ENCODE data around the gene ARFRP1. TPM values are rescaled to one million over a fixed set of nuclear protein-coding genes. Genes with fewer than 3 reads are reported as not detected.

Gene ARFRP1
- total RNA-seq, 1 donor, result 21.7 TPM

DNA sequence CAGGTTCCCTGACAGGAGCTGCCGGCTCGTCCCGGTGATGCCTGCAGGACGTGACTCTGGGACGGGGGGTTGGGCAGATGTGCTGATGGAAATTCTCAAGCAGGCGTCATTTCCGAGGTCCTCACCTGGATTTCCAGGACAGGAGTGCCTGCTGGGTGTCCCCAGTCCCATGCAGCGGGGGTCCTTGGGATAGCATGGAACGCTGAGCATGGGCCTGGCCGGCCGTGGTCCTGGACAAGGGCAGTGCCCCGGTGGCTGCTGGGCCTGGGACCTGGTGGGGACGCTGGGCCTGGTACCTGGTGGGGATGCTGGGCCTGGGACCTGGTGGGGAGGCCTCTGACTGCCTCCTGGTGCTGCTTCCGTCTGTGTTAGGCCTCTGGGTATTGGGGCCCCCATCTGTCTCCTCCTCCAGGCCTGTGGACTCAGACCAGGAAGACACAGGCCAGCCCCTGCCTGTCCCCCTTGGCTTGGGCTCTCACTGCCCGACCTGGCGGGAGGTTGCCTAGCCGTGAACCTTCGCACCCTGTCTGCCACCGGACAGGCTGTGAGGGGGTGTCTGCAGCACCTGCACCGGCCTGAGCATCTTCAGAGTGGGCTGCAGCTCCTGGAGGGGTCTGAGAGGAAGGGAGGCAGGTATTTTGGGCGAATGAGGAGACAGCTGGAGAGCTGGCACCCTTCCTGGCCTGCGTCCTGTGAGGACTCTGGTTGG lies 43.5 kb downstream of the ARFRP1 start:
- H3K36me3 ChIP-seq (ENCODE audit: insufficient read depth, low read length), result peaks cover 50% of the 10 kb centered on the region
- no peak overlapping the region for H3K4me3 ChIP-seq (ENCODE audit: insufficient read depth, low read length)
- DNase-seq (ENCODE audit: insufficient read length, low spot score, missing footprints), result no peak
- no peak overlapping the region for H3K27ac ChIP-seq (ENCODE audit: low read depth, low read length)
- no peaks in the 10 kb centered on the region for H4K20me1 ChIP-seq (ENCODE audit: insufficient read depth, low read length)
- peaks cover 45% of the 10 kb centered on the region for H3K79me2 ChIP-seq (ENCODE audit: insufficient read depth, low read length)
- no peak overlapping the region for H3K4me2 ChIP-seq (ENCODE audit: insufficient read depth, low read length)
- no peaks in the 10 kb centered on the region for H3K27me3 ChIP-seq (ENCODE audit: insufficient read depth, low read length)
- no peaks in the 10 kb centered on the region for H3K9me3 ChIP-seq (ENCODE audit: low read depth, low read length)
- no peak for TF ChIP-seq CTCF (IDR thresholded peaks at IDR 0.05; ENCODE audit: extremely low read depth, low read depth, low read length)
- H2AFZ ChIP-seq (ENCODE audit: low read length), result no peak overlapping the region
- peaks cover 3% of the 10 kb centered on the region for H3K4me1 ChIP-seq (ENCODE audit: insufficient read depth, low read length)

DNA sequence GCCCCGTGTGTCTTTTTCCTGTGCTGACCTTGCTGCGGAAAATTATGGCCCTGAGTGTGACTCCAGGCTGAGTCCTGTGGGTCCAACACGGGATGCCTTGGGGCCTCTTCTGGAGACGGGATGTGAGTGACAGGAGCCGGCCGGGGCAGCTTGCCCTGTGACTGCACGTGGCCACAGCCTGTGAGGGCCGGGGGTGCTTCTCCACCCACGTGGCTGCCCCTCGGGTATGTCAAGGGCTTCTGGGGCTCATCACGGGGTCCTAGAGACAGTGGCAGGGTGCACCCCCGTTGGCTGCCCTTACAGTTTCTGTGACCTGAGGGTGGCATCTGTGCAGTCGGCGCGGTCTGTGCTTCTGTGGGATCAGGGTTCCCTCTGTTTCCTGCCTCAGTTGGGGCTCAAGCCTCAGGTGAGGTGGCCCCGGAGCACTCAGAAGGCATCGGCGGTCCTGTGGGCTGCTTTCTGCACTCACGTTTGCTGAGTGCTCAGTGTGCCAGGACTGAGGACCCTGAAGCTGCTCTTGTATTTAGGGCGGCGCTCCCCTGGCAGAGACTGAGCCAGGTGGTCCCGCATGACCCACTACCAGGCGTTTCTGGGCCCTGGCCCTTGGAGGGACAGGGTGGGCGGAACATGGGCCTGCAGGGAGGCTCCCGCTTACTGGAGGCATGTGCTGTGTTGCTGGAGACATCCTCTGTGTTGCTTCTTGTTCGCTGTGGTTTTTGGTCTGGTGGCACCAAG lies 44.3 kb downstream of the ARFRP1 start:
- Histone ChIP-seq H2AFZ (ENCODE audit: low read length) (no peak overlapping the region), H3K36me3 (ENCODE audit: insufficient read depth, low read length) (peaks cover 49% of the 10 kb centered on the region), H3K27ac (ENCODE audit: low read depth, low read length) (no peak overlapping the region)

DNA sequence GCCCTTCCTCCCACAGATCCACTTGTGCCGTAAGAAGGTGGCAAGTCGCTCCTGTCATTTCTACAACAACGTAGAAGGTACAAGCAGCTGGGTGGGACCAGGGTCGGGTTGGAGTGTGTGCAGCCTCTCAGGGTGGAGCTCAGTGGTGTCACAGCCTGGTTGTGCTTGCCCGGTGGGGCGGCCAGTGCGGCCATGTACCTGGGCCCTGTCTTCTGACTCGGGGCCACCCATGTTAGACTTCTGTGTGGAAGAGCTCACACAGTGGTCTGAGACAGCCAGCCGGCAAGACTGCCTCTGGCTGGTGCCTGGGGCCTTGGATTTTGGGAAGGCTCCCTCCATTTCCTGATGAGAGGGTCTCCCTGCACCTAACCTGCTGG lies 45.0 kb downstream of the ARFRP1 start:
- Histone ChIP-seq H2AFZ (ENCODE audit: low read length) (no peak overlapping the region), H3K4me3 (ENCODE audit: insufficient read depth, low read length) (no peak overlapping the region), H3K79me2 (ENCODE audit: insufficient read depth, low read length) (peaks cover 49% of the 10 kb centered on the region), H3K4me2 (ENCODE audit: insufficient read depth, low read length) (no peak overlapping the region), H3K27me3 (ENCODE audit: insufficient read depth, low read length) (no peaks in the 10 kb centered on the region), H4K20me1 (ENCODE audit: insufficient read depth, low read length) (no peaks in the 10 kb centered on the region), H3K9me3 (ENCODE audit: low read depth, low read length) (no peaks in the 10 kb centered on the region), H3K4me1 (ENCODE audit: insufficient read depth, low read length) (peaks cover 8% of the 10 kb centered on the region), H3K27ac (ENCODE audit: low read depth, low read length) (no peak overlapping the region), H3K36me3 (ENCODE audit: insufficient read depth, low read length) (peaks cover 47% of the 10 kb centered on the region)
- TF ChIP-seq CTCF (IDR thresholded peaks at IDR 0.05; ENCODE audit: extremely low read depth, low read depth, low read length), result no peak
- DNase-seq (ENCODE audit: insufficient read length, low spot score, missing footprints), result no peak

More for the DNA sequence above, 44.3 kb downstream of the ARFRP1 start:
- Histone ChIP-seq H3K4me1 (ENCODE audit: insufficient read depth, low read length) (peaks cover 8% of the 10 kb centered on the region), H3K4me3 (ENCODE audit: insufficient read depth, low read length) (no peak overlapping the region), H3K4me2 (ENCODE audit: insufficient read depth, low read length) (no peak overlapping the region), H4K20me1 (ENCODE audit: insufficient read depth, low read length) (no peaks in the 10 kb centered on the region), H3K27me3 (ENCODE audit: insufficient read depth, low read length) (no peaks in the 10 kb centered on the region), H3K9me3 (ENCODE audit: low read depth, low read length) (no peaks in the 10 kb centered on the region), H3K79me2 (ENCODE audit: insufficient read depth, low read length) (peaks cover 49% of the 10 kb centered on the region)
- no peak for TF ChIP-seq CTCF (IDR thresholded peaks at IDR 0.05; ENCODE audit: extremely low read depth, low read depth, low read length)
- DNase-seq (ENCODE audit: insufficient read length, low spot score, missing footprints), result no peak
